Neural progenitor cell (in vitro differentiated cells): ENCODE data around the gene KCTD15.

ENCODE experiments used
- CTCF ChIP-seq: fragments of 200-600 bp; sonication (generic); IDR thresholded peaks from 2 replicates; pipeline ENCODE4 v1.5.1; 2017; ENCODE audit warnings: antibody characterized with exemption, mild to moderate bottlenecking
- EZH2 ChIP-seq: fragments of 200-600 bp; sonication (generic); IDR thresholded peaks from 2 replicates; pipeline ENCODE4 v1.6.1; 2017; ENCODE audit warnings: antibody characterized with exemption, mild to moderate bottlenecking, moderate library complexity
- EZH2phosphoT487 ChIP-seq: fragments of 200-600 bp; sonication (generic); IDR thresholded peaks from 2 replicates; pipeline ENCODE4 v1.6.1; 2017; ENCODE audit warnings: antibody characterized with exemption

DNA sequence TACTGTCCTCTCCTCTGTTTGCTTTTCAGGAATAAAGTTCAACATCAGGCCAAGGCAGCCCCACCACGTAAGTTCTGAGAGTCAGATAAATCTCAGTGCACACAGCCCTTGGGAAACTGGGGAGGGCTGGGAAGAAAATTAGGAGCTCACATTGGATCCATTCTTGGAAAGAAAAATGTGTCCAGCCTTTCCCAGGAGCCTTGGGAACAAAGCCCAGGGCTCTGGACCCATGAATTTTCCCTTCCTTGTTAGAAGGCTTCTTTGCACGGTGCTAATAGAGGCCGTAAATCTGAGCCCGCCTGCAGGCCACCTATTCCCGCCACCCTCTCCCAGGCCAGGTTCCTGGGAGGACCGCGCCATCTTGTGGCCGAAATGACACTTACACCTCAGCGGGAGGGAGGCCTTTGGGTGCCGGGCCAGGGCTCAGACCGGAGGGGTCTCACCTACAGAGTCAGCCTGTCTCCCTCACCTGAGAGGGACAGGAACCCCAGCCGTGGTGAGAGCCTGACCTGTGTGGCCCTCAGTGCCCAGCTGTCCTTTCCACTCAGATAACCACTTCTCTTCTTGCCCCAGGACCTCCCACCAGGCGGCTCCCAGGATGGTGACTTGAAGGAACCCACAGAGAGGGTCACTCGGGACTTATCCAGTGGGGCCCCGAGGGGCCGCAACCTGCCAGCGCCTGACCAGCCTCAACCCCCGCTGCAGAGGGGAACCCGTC, 25.1 kb upstream of the KCTD15 start:
- peak; percentile 82 for TF ChIP-seq CTCF
- no peak for TF ChIP-seq EZH2
- TF ChIP-seq EZH2phosphoT487, result no peak
